Mucosa of stomach (tissue), 1 donor: ENCODE measurements around the gene IDH1.
"Not testable (repeated sequence)": the region's sequence is repeated elsewhere in the genome, so short reads cannot be mapped to it uniquely, and the experiment has no call there.

ENCODE experiments used
- H3K27me3 ChIP-seq: one replicate; pipeline ENCODE4 v1.7.0; 2013; ENCODE audit warnings: mild to moderate bottlenecking, low read length; ENCODE audit not compliant: control insufficient read depth, insufficient read depth
- H3K36me3 ChIP-seq: one replicate; pipeline ENCODE4 v1.7.0; 2013; ENCODE audit warnings: low read length; ENCODE audit not compliant: control insufficient read depth, insufficient read depth
- H3K4me1 ChIP-seq: one replicate; pipeline ENCODE4 v1.7.0; 2013; ENCODE audit warnings: mild to moderate bottlenecking, low read length; ENCODE audit not compliant: control insufficient read depth, insufficient read depth
- H3K4me3 ChIP-seq: one replicate; pipeline ENCODE4 v1.7.0; 2013; ENCODE audit warnings: low read length
- H3K9ac ChIP-seq: one replicate; pipeline ENCODE4 v1.7.0; 2013; ENCODE audit warnings: mild to moderate bottlenecking, low read length, moderate library complexity
- H3K9me3 ChIP-seq: one replicate; pipeline ENCODE4 v1.7.0; 2013; ENCODE audit warnings: mild to moderate bottlenecking, low read length, moderate library complexity; ENCODE audit not compliant: control insufficient read depth
- donor health status: Pancreatic carcinoma.

Gene IDH1

GRCh38 chr2:208235860-208236259 is 19.0 kb downstream of the IDH1 start:
- Histone ChIP-seq H3K4me1 (no peaks in the 10 kb centered on the region), H3K9ac (no peak overlapping the region), H3K4me3 (no peak overlapping the region), H3K36me3 (peaks cover 4% of the 10 kb centered on the region), H3K9me3 (no peaks in the 10 kb centered on the region), H3K27me3 (no peaks in the 10 kb centered on the region)

GRCh38 chr2:208234786-208235185 is 20.1 kb downstream of the IDH1 start:
- Histone ChIP-seq H3K4me1 (no peaks in the 10 kb centered on the region), H3K27me3 (no peaks in the 10 kb centered on the region), H3K4me3 (no peak overlapping the region), H3K9me3 (no peaks in the 10 kb centered on the region), H3K36me3 (peaks cover 4% of the 10 kb centered on the region), H3K9ac (no peak overlapping the region)

DNA sequence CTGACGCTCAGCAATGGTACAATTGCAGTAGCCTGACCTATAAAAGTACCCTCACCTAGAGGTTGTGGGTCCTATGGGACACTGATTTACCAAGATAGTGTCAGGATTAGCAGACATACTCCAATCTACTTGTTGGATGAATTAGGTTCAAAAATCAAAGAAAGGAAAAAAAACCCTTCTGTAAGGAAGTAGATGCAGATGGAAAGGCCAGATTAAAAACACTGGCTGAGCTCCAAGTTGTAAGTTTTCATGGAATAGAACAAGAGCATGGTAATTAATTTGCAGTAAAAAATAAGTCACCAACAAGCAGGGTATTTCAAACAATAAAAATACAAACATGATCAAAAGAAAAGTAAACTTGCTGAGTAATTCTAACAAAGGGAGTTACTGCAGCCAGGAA is 26.4 kb downstream of the IDH1 start:
- H3K9ac ChIP-seq, result no peak overlapping the region
- H3K4me1 ChIP-seq, result no peaks in the 10 kb centered on the region
- no peaks in the 10 kb centered on the region for H3K36me3 ChIP-seq

DNA sequence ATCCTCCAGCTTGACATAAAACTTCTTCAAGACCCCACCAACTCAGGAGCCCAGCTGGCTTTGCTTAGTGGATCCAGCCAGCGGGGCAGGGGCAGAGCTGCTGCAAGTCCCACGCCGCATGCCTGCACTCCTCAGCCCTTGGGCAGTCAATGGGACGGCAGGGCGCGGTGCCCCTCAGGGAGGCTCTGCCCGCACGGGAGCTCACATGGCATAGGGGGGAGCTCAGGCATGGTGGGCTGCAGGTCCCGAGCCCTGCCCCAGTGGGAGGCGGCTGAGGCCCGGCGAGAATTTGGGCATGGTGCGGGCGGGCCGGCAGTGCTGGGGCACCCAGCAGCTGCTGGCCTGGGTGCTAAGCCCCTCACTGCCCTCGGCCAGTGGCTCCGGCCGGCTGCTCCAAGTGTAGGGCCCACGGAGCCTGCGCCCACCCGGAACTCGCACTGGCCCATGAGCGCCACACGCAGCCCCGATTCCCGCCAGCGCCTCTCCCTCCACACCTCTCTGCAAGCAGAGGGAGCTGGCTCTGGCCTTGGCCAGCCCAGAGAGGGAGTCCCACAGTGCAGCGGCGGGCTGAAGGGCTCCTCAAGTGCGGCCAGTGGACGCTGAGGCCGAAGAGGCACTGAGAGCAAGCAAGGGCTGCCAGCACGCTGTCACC is 27.2 kb downstream of the IDH1 start:
- no peaks in the 10 kb centered on the region for H3K36me3 ChIP-seq
- no peak overlapping the region for H3K9ac ChIP-seq
- H3K9me3 ChIP-seq, result no peaks in the 10 kb centered on the region
- H3K27me3 ChIP-seq, result no peaks in the 10 kb centered on the region
- H3K4me3 ChIP-seq, result no peak overlapping the region
- no peaks in the 10 kb centered on the region for H3K4me1 ChIP-seq

More for the DNA sequence above, 26.4 kb downstream of the IDH1 start:
- Histone ChIP-seq H3K27me3 (no peaks in the 10 kb centered on the region), H3K4me3 (no peak overlapping the region), H3K9me3 (no peaks in the 10 kb centered on the region)

DNA sequence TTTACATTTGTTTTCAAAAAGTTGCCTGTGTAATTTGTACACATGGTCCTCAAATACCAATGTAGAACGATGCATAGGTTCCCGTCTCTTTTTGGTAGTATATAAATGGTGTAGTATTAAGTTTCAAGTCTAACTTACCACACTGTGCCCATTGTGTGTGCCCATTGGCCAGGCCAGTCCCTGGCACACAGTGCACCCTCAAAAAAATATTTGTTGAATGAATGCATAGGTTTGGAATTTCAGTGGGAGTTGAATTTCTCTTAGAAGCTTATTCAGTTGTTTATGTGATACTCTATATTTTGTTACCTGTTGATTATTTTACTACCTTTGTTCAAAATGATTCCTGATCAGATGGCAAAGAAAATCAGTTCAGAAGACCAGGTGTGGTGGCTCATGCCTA is 30.1 kb downstream of the IDH1 start:
- H3K9me3 ChIP-seq, result no peaks in the 10 kb centered on the region
- no peaks in the 10 kb centered on the region for H3K27me3 ChIP-seq
- no peaks in the 10 kb centered on the region for H3K36me3 ChIP-seq
- no peaks in the 10 kb centered on the region for H3K4me1 ChIP-seq
- no peak overlapping the region for H3K4me3 ChIP-seq
- no peak overlapping the region for H3K9ac ChIP-seq

- no peaks in the 10 kb centered on the region for H3K36me3 ChIP-seq
- H3K9me3 ChIP-seq, result no peaks in the 10 kb centered on the region
- H3K4me3 ChIP-seq, result no peak overlapping the region
- H3K4me1 ChIP-seq, result no peaks in the 10 kb centered on the region
- H3K27me3 ChIP-seq, result no peaks in the 10 kb centered on the region
- no peak overlapping the region for H3K9ac ChIP-seq
Measured at GRCh38 chr2:208222351-208222750, 32.5 kb downstream of the IDH1 start.

DNA sequence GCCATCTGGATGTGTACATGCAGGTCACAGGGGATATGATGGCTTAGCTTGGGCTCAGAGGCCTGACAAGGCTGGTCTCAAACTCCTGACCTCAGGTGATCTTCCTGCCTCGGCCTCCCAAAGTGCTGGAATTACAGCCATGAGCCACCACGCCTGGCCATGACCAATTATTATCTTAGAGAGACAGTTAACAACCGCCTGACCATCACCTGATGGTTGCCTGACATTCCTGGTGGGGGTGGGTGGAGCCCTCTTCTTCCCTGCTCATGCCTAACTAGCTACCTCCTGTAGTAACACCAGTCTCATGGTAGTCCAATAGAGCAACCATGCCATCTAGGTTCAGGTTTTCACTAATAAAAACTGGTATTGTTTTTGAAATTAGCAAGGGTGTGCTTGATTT is 33.0 kb downstream of the IDH1 start:
- not testable (repeated sequence) for H3K4me1 ChIP-seq, H3K27me3 ChIP-seq, H3K4me3 ChIP-seq, H3K9ac ChIP-seq, H3K9me3 ChIP-seq, H3K36me3 ChIP-seq

GRCh38 chr2:208210688-208211451 is 44.0 kb downstream of the IDH1 start:
- Histone ChIP-seq H3K9ac (no peak overlapping the region), H3K4me3 (no peak overlapping the region), H3K4me1 (no peaks in the 10 kb centered on the region)

DNA sequence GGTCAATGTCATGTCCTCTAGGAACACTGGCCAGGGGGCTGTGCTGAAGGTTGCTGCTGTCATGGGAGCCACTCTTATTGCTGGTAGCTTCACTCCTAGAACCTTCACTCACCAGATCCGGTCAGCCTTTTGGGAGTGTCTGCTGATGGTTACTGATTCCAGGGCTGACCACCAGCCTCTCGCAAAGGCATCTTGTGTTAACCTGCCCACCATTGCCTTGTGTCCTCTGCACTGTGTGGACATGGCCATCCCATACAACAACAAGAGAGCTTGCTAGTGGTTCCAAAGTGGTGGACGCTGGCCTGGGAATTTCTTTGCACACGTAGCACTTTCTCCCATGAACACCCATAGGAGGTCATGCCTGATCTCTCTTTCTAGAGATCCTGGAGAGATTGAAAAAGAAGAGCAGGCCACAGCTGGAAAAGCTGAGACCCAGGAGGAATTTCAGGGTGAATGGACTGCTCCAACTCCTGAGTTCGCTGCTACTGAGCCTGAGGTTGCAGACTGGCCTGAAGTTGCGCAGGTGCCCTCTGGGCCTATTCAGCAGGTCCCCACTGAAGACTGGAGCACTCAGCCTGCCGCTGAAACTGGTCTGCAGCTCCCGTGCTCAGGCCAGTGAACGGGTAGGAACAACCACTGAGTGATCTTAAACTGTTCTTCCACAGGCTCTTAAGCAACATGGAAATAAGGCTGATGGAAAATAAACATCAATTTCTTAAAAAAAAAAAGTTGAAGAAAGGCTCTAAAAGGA is 46.4 kb downstream of the IDH1 start:
- H3K4me1 ChIP-seq, result no peaks in the 10 kb centered on the region
- H3K27me3 ChIP-seq, result no peaks in the 10 kb centered on the region
- H3K9me3 ChIP-seq, result no peaks in the 10 kb centered on the region
- H3K9ac ChIP-seq, result no peak overlapping the region
- H3K36me3 ChIP-seq, result no peaks in the 10 kb centered on the region
- no peak overlapping the region for H3K4me3 ChIP-seq

More at GRCh38 chr2:208210688-208211451, 44.0 kb downstream of the IDH1 start:
- Histone ChIP-seq H3K9me3 (no peaks in the 10 kb centered on the region), H3K27me3 (no peaks in the 10 kb centered on the region), H3K36me3 (no peaks in the 10 kb centered on the region)

DNA sequence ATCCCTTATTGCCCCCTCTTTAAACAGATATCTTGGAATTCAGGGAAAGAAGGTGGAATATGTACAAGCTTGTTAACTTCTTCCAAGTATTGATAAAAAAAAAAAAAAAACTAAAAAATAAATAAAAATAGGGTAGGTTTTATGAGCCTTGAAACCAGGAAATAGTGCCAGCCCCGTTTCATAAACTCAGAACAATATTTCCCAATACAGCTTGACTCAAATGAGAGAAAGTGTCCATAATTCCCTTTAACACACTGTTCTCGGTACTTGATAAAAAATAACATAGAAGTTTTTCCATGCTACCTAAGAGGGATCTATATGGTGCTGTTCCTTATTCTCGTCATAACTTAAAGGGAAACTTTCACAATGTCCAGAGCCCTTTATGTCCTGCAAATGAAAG is 47.1 kb downstream of the IDH1 start:
- no peaks in the 10 kb centered on the region for H3K36me3 ChIP-seq
- H3K27me3 ChIP-seq, result no peaks in the 10 kb centered on the region
- no peak overlapping the region for H3K9ac ChIP-seq
- H3K4me3 ChIP-seq, result no peak overlapping the region
- no peaks in the 10 kb centered on the region for H3K9me3 ChIP-seq
- no peaks in the 10 kb centered on the region for H3K4me1 ChIP-seq

DNA sequence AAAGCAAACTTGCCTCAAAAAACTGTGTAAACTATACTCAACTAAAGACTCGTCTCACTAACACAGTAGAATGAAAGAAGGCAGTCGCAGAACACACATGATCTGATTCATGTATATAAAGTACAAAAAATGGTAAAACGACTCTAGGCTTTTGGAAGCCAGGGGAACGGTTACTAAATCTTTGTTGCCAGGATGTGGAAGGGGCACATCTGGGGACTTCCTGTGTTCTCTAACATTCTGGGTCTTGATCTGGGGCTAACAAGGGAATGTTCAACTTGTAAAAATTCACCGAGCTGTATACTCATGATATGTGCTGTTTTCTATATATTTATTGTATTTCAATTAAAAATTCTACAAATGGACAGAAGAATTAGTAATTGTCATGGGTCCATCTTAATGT is 50.7 kb downstream of the IDH1 start:
- Histone ChIP-seq H3K9ac (no peak overlapping the region), H3K9me3 (no peaks in the 10 kb centered on the region), H3K27me3 (no peaks in the 10 kb centered on the region), H3K4me3 (no peak overlapping the region), H3K36me3 (no peaks in the 10 kb centered on the region), H3K4me1 (no peaks in the 10 kb centered on the region)

- peaks cover 7% of the 10 kb centered on the region for H3K4me1 ChIP-seq
- no peaks in the 10 kb centered on the region for H3K27me3 ChIP-seq
- H3K9me3 ChIP-seq, result no peaks in the 10 kb centered on the region
- no peak overlapping the region for H3K9ac ChIP-seq
- no peak overlapping the region for H3K4me3 ChIP-seq
- H3K36me3 ChIP-seq, result no peaks in the 10 kb centered on the region
Measured at GRCh38 chr2:208195531-208195930, 59.3 kb downstream of the IDH1 start.
